ENCODE measurements around the gene SLC6A18. TPM values are rescaled to one million over a fixed set of nuclear protein-coding genes. Genes with fewer than 3 reads are reported as not detected.

SLC6A18 gene
- total and polyA plus RNA-seq, 2 of the 4 experiments (the other 2 are of a cell fraction), result not detected

DNA sequence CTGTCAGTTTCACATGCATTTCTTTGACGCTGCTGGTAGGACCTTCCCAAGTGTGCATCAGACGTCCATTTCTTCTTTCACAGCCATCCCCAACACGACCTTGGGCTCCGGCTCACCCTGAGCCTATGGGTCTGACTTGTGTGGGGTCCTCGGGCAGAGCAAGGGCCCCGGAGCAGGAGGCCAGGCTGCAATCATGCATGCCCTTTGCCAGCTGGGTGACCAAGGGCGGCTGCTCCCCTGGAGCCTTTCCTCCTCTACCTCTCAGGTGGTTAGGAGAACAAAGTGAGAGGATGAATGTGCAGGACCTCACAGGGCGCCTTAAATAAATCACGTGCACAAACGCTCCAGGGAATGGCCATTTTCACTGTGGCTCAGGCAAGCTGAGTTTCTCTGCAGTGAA lies 36.5 kb downstream of the SLC6A18 start:
- TF ChIP-seq POLR2A (IDR thresholded peaks at IDR 0.05; ENCODE audit: low read depth, low read length) (no peak), FOS (IDR thresholded peaks at IDR 0.05; ENCODE audit: low read depth, low read length) (no peak), RCOR1 (IDR thresholded peaks at IDR 0.05; ENCODE audit: insufficient replicate concordance, low read length) (no peak), MXI1 (IDR thresholded peaks at IDR 0.05; ENCODE audit: borderline replicate concordance, low read depth, low read length) (no peak), RAD21 (IDR thresholded peaks at IDR 0.05; ENCODE audit: low read length) (no peak), CEBPB (IDR thresholded peaks at IDR 0.05; ENCODE audit: low read depth, low read length) (no peak), MAFK (IDR thresholded peaks at IDR 0.05; ENCODE audit: low read depth, low read length) (no peak), RFX5 (IDR thresholded peaks at IDR 0.05; ENCODE audit: low read depth, low read length) (no peak), SMC3 (IDR thresholded peaks at IDR 0.05; ENCODE audit: low read depth, low read length) (no peak), BHLHE40 (IDR thresholded peaks at IDR 0.05; ENCODE audit: low read depth, low read length) (no peak), NFE2L2 (IDR thresholded peaks at IDR 0.05; ENCODE audit: low read depth, low read length) (no peak), MAZ (IDR thresholded peaks at IDR 0.05; ENCODE audit: borderline replicate concordance, low read depth, low read length) (no peak), CHD1 (IDR thresholded peaks at IDR 0.05; ENCODE audit: low read depth, low read length) (no peak)
- TF ChIP-seq, protein P1, sequence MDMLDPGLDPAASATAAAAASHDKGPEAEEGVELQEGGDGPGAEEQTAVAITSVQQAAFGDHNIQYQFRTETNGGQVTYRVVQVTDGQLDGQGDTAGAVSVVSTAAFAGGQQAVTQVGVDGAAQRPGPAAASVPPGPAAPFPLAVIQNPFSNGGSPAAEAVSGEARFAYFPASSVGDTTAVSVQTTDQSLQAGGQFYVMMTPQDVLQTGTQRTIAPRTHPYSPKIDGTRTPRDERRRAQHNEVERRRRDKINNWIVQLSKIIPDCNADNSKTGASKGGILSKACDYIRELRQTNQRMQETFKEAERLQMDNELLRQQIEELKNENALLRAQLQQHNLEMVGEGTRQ (IDR thresholded peaks at IDR 0.05; ENCODE audit: low read depth, low read length), result no peak
- TF ChIP-seq, protein P2, sequence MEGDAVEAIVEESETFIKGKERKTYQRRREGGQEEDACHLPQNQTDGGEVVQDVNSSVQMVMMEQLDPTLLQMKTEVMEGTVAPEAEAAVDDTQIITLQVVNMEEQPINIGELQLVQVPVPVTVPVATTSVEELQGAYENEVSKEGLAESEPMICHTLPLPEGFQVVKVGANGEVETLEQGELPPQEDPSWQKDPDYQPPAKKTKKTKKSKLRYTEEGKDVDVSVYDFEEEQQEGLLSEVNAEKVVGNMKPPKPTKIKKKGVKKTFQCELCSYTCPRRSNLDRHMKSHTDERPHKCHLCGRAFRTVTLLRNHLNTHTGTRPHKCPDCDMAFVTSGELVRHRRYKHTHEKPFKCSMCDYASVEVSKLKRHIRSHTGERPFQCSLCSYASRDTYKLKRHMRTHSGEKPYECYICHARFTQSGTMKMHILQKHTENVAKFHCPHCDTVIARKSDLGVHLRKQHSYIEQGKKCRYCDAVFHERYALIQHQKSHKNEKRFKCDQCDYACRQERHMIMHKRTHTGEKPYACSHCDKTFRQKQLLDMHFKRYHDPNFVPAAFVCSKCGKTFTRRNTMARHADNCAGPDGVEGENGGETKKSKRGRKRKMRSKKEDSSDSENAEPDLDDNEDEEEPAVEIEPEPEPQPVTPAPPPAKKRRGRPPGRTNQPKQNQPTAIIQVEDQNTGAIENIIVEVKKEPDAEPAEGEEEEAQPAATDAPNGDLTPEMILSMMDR (conservative IDR thresholded peaks at IDR 0.05; ENCODE audit: low read depth, low read length), result no peak
- TF ChIP-seq, protein P3, sequence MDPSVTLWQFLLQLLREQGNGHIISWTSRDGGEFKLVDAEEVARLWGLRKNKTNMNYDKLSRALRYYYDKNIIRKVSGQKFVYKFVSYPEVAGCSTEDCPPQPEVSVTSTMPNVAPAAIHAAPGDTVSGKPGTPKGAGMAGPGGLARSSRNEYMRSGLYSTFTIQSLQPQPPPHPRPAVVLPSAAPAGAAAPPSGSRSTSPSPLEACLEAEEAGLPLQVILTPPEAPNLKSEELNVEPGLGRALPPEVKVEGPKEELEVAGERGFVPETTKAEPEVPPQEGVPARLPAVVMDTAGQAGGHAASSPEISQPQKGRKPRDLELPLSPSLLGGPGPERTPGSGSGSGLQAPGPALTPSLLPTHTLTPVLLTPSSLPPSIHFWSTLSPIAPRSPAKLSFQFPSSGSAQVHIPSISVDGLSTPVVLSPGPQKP (IDR thresholded peaks at IDR 0.05; ENCODE audit: borderline replicate concordance, low read depth, low read length), result no peak
- Histone ChIP-seq H2AK9ac (replicated peaks; ENCODE audit: low read depth, low read length, poor library complexity) (no peak overlapping the region), H2AFZ (replicated peaks; ENCODE audit: low read length, poor library complexity) (no peak overlapping the region), H3K9me1 (ENCODE audit: insufficient read depth, low read length) (no peaks in the 10 kb centered on the region), H2BK120ac (ENCODE audit: low read depth, low read length) (no peak overlapping the region), H3K36me3 (ENCODE audit: control insufficient read depth, insufficient read depth, low read length) (no peaks in the 10 kb centered on the region), H3K4ac (ENCODE audit: low read depth, low read length) (no peak overlapping the region), H2AK5ac (ENCODE audit: low read depth, low read length) (no peak overlapping the region), H3K27me3 (ENCODE audit: control insufficient read depth, insufficient read depth, low read length) (no peaks in the 10 kb centered on the region), H3K4me1 (ENCODE audit: control insufficient read depth, insufficient read depth, low read length) (no peaks in the 10 kb centered on the region), H3K4me2 (ENCODE audit: low read depth, low read length) (no peak overlapping the region), H3K79me1 (ENCODE audit: low read depth in 1 of 2, low read length in 2 of 2) (no peaks in the 10 kb centered on the region), H3K9ac (ENCODE audit: low read depth, low read length) (no peak overlapping the region), H4K20me1 (ENCODE audit: insufficient read depth, low read length) (no peaks in the 10 kb centered on the region), H3K14ac (replicated peaks; ENCODE audit: low read depth, low read length) (no peak overlapping the region), H3K56ac (ENCODE audit: extremely low read depth, insufficient read depth, low read length) (no peak overlapping the region), H2BK15ac (ENCODE audit: low read depth, low read length) (no peak overlapping the region), H3K23ac (ENCODE audit: low read depth, low read length) (no peak overlapping the region), H3K9me3 (ENCODE audit: control insufficient read depth, insufficient read depth, low read length) (peaks cover 57% of the 10 kb centered on the region), H3K18ac (ENCODE audit: low read depth, low read length) (no peak overlapping the region), H4K8ac (ENCODE audit: low read depth in 2 of 2, low read length in 2 of 2) (no peak overlapping the region), H4K91ac (ENCODE audit: insufficient read depth, low read depth, low read length) (no peak overlapping the region), H3K4me3 (ENCODE audit: insufficient read depth, low read depth, low read length) (no peak overlapping the region), H2BK5ac (ENCODE audit: low read depth, low read length, poor library complexity, severe bottlenecking) (no peak overlapping the region), H2BK20ac (ENCODE audit: low read depth, low read length) (no peak overlapping the region), H3K27ac (ENCODE audit: insufficient read depth, low read length) (no peak overlapping the region), H4K5ac (ENCODE audit: low read depth, low read length) (no peak overlapping the region)
- POLR2A ChIA-PET (ENCODE audit: unreplicated experiment), result no interaction called here
- dilution Hi-C loops (cut with HindIII; ENCODE audit: low sequenced_read_pairs, unreplicated experiment) (no loop called here), in situ Hi-C loops (cut with MboI; ENCODE audit: low sequenced_read_pairs) (no loop called here), intact Hi-C loops (cut with micrococcal nuclease) (no loop called here)
- DNase-seq (no peak), ATAC-seq (ENCODE audit: low read depth) (no peak)
- 60% methylated on average over 1 of the region's 10 CpGs; no CpG with 5 or more reads in 1 of the 2 experiments for WGBS, 2 experiments (ENCODE audit: extremely low coverage in 2 of 2, insufficient read length in 1 of 2)
- CTCF ChIA-PET, result interaction anchor here (0.5 kb wide), 1 partner anchor 327 kb away, joined by 3 read pairs; no protein-coding TSS in a partner anchor
- no TSS peak for BruUV-seq (replicated peaks)
